OCI-LY1 (cell line): ENCODE data around the gene STAC2.

ENCODE experiments used
- EZH2 ChIP-seq: fragments of 200-600 bp; sonication (generic), shearing (Covaris generic); IDR thresholded peaks from 2 replicates; pipeline ENCODE4 v1.8.0; 2017; ENCODE audit warnings: borderline replicate concordance, mixed run types, mild to moderate bottlenecking, antibody characterized with exemption, low read length, moderate library complexity, mixed read lengths
- TF ChIP-seq, protein P1 (sequence below): fragments of 200-600 bp; sonication (generic), shearing (Covaris generic); IDR thresholded peaks from 2 replicates; pipeline ENCODE4 v1.5.1; 2017; ENCODE audit warnings: mild to moderate bottlenecking, antibody characterized with exemption, low read length, moderate library complexity, mixed read lengths

GRCh38 chr17:39271546-39271945 lies 45.8 kb upstream of the STAC2 start:
- TF ChIP-seq, protein P1, sequence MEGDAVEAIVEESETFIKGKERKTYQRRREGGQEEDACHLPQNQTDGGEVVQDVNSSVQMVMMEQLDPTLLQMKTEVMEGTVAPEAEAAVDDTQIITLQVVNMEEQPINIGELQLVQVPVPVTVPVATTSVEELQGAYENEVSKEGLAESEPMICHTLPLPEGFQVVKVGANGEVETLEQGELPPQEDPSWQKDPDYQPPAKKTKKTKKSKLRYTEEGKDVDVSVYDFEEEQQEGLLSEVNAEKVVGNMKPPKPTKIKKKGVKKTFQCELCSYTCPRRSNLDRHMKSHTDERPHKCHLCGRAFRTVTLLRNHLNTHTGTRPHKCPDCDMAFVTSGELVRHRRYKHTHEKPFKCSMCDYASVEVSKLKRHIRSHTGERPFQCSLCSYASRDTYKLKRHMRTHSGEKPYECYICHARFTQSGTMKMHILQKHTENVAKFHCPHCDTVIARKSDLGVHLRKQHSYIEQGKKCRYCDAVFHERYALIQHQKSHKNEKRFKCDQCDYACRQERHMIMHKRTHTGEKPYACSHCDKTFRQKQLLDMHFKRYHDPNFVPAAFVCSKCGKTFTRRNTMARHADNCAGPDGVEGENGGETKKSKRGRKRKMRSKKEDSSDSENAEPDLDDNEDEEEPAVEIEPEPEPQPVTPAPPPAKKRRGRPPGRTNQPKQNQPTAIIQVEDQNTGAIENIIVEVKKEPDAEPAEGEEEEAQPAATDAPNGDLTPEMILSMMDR = no peak
- TF ChIP-seq EZH2 = no peak
